ENCODE data around the gene PTPRO. TPM values are rescaled to one million over a fixed set of nuclear protein-coding genes. Genes with fewer than 3 reads are reported as not detected.

PTPRO gene
- total RNA-seq, 2 donors from 2014 or later = 1.3 to 2.6 TPM

GRCh38 chr12:15532364-15532977 lies 210.2 kb downstream of the PTPRO start:
- H3K36me3 ChIP-seq (replicated peaks in 1 of 2; ENCODE audit: insufficient read depth in 1 of 2, low read depth in 2 of 2) = no peaks in the 10 kb centered on the region
- H3K4me1 ChIP-seq = no peaks in the 10 kb centered on the region
- 36 to 43% methylated on average over 3 of the region's 3 CpGs for WGBS, 2 donors
- no peak overlapping the region for H3K4me3 ChIP-seq
- ATAC-seq (no peak), DNase-seq (peak in 1 of 4 donors; percentile 18)
- no peak for TF ChIP-seq POLR2A (IDR thresholded peaks at IDR 0.05)
- TF ChIP-seq CTCF (IDR thresholded peaks at IDR 0.05) = peak in 5 of 7 experiments; percentile 14 to 39 (median 19)
- no peaks in the 10 kb centered on the region for H3K9me3 ChIP-seq
- intact Hi-C loops (cut with DNase I) = no loop called here
- H3K27ac ChIP-seq = no peak overlapping the region
- no peaks in the 10 kb centered on the region for H3K27me3 ChIP-seq

GRCh38 chr12:15534322-15534721 lies 212.0 kb downstream of the PTPRO start:
- DNase-seq = peak in 1 of 4 donors; percentile 15
- 61 to 66% methylated on average over 3 of the region's 3 CpGs for WGBS, 2 donors
- Histone ChIP-seq H3K27ac (peak overlapping the region in 1 of 4 donors; percentile 56), H3K9me3 (no peaks in the 10 kb centered on the region), H3K4me1 (no peaks in the 10 kb centered on the region), H3K4me3 (no peak overlapping the region), H3K27me3 (no peaks in the 10 kb centered on the region), H3K36me3 (replicated peaks in 1 of 2; ENCODE audit: insufficient read depth in 1 of 2, low read depth in 2 of 2) (no peaks in the 10 kb centered on the region)
- intact Hi-C loops (cut with DNase I) = no loop called here
- TF ChIP-seq POLR2A (IDR thresholded peaks at IDR 0.05) (no peak), CTCF (IDR thresholded peaks at IDR 0.05) (no peak)
- no peak for ATAC-seq

GRCh38 chr12:15534874-15535273 lies 212.6 kb downstream of the PTPRO start:
- intact Hi-C loops (cut with DNase I) = no loop called here
- WGBS, 2 donors = 66 to 73% methylated on average over 5 of the region's 5 CpGs
- Histone ChIP-seq H3K27me3 (no peaks in the 10 kb centered on the region), H3K9me3 (no peaks in the 10 kb centered on the region), H3K4me3 (no peak overlapping the region), H3K36me3 (replicated peaks in 1 of 2; ENCODE audit: insufficient read depth in 1 of 2, low read depth in 2 of 2) (no peaks in the 10 kb centered on the region), H3K4me1 (no peaks in the 10 kb centered on the region), H3K27ac (peak overlapping the region in 1 of 4 donors; percentile 56)
- no peak for ATAC-seq
- DNase-seq = peak in 1 of 4 donors; percentile 43
- TF ChIP-seq POLR2A (IDR thresholded peaks at IDR 0.05) (no peak), CTCF (IDR thresholded peaks at IDR 0.05) (no peak)

- no peaks in the 10 kb centered on the region for H3K4me1 ChIP-seq
- ATAC-seq = no peak
- TF ChIP-seq CTCF (IDR thresholded peaks at IDR 0.05) = no peak
- intact Hi-C loops (cut with DNase I) = no loop called here
- no peaks in the 10 kb centered on the region for H3K9me3 ChIP-seq
- H3K36me3 ChIP-seq (replicated peaks in 1 of 2; ENCODE audit: insufficient read depth in 1 of 2, low read depth in 2 of 2) = no peaks in the 10 kb centered on the region
- H3K4me3 ChIP-seq = no peak overlapping the region
- no peaks in the 10 kb centered on the region for H3K27me3 ChIP-seq
- no peak overlapping the region for H3K27ac ChIP-seq
- no peak for DNase-seq
- WGBS, 2 donors = 69 to 73% methylated on average over 6 of the region's 6 CpGs
Measured at GRCh38 chr12:15535352-15535781, 213.1 kb downstream of the PTPRO start.

- no peak overlapping the region for H3K27ac ChIP-seq
- H3K27me3 ChIP-seq = no peaks in the 10 kb centered on the region
- H3K9me3 ChIP-seq = no peaks in the 10 kb centered on the region
- ATAC-seq (no peak), DNase-seq (no peak)
- no peaks in the 10 kb centered on the region for H3K36me3 ChIP-seq (replicated peaks in 1 of 2; ENCODE audit: insufficient read depth in 1 of 2, low read depth in 2 of 2)
- TF ChIP-seq POLR2A (IDR thresholded peaks at IDR 0.05) (no peak), CTCF (IDR thresholded peaks at IDR 0.05) (no peak)
- intact Hi-C loops (cut with DNase I) = no loop called here
- no peak overlapping the region for H3K4me3 ChIP-seq
- H3K4me1 ChIP-seq = no peaks in the 10 kb centered on the region
- 65 to 67% methylated on average over 4 of the region's 4 CpGs for WGBS, 2 donors
Measured at GRCh38 chr12:15536446-15536845, 214.1 kb downstream of the PTPRO start.

Measured in body of pancreas (tissue), 4 donors.